Effector memory CD4-positive, alpha-beta T cell (primary cell): ENCODE results near the gene TTC21A.

ENCODE experiments used
- DNase-seq, 3 donors: peaks; one replicate each; pipeline ENCODE4 v3.0.0-alpha.2; 2020
- H3K27ac ChIP-seq: 2 replicates; pipeline ENCODE4 v1.7.0; 2013; ENCODE audit warnings: mild to moderate bottlenecking, low read length, moderate library complexity; ENCODE audit not compliant: insufficient read depth, poor library complexity, severe bottlenecking
- H3K27me3 ChIP-seq: replicated peaks from 2 replicates; pipeline ENCODE4 v1.7.0; 2013; ENCODE audit warnings: mild to moderate bottlenecking, low read length; ENCODE audit not compliant: insufficient read depth, control insufficient read depth, poor library complexity, severe bottlenecking
- H3K36me3 ChIP-seq: 2 replicates; pipeline ENCODE4 v1.7.0; 2013; ENCODE audit warnings: mild to moderate bottlenecking, low read length, moderate library complexity; ENCODE audit not compliant: control insufficient read depth, insufficient read depth
- H3K4me1 ChIP-seq: 2 replicates; pipeline ENCODE4 v1.7.0; 2013; ENCODE audit warnings: low read length, mild to moderate bottlenecking; ENCODE audit not compliant: control insufficient read depth, insufficient read depth, poor library complexity, severe bottlenecking
- H3K4me3 ChIP-seq: 2 replicates; pipeline ENCODE4 v1.7.0; 2013; ENCODE audit warnings: low read length, low read depth, mild to moderate bottlenecking; ENCODE audit not compliant: insufficient read depth, poor library complexity, severe bottlenecking
- H3K9me3 ChIP-seq: 2 replicates; pipeline ENCODE4 v1.7.0; 2013; ENCODE audit warnings: mild to moderate bottlenecking, low read length, moderate library complexity; ENCODE audit not compliant: control insufficient read depth

Gene TTC21A

GRCh38 chr3:39136533-39137434 lies 29.3 kb downstream of the TTC21A start:
- Histone ChIP-seq H3K4me3 (no peak overlapping the region), H3K27ac (no peak overlapping the region), H3K4me1 (no peaks in the 10 kb centered on the region), H3K9me3 (no peaks in the 10 kb centered on the region), H3K36me3 (peaks cover 19% of the 10 kb centered on the region), H3K27me3 (no peaks in the 10 kb centered on the region)
- DNase-seq, result no peak

GRCh38 chr3:39137435-39137936 lies 30.0 kb downstream of the TTC21A start:
- no peaks in the 10 kb centered on the region for H3K4me1 ChIP-seq
- no peak overlapping the region for H3K4me3 ChIP-seq
- no peaks in the 10 kb centered on the region for H3K9me3 ChIP-seq
- H3K27ac ChIP-seq, result no peak overlapping the region
- no peak for DNase-seq
- H3K27me3 ChIP-seq, result no peaks in the 10 kb centered on the region
- H3K36me3 ChIP-seq, result peaks cover 26% of the 10 kb centered on the region

- DNase-seq, result no peak
- Histone ChIP-seq H3K27me3 (no peaks in the 10 kb centered on the region), H3K36me3 (peaks cover 33% of the 10 kb centered on the region), H3K9me3 (no peaks in the 10 kb centered on the region), H3K4me3 (no peak overlapping the region), H3K4me1 (no peaks in the 10 kb centered on the region), H3K27ac (no peak overlapping the region)
Observed at GRCh38 chr3:39137991-39138803, 30.7 kb downstream of the TTC21A start.

- Histone ChIP-seq H3K27ac (no peak overlapping the region), H3K36me3 (peaks cover 40% of the 10 kb centered on the region), H3K9me3 (no peaks in the 10 kb centered on the region), H3K4me3 (no peak overlapping the region), H3K4me1 (no peaks in the 10 kb centered on the region), H3K27me3 (no peaks in the 10 kb centered on the region)
- DNase-seq, result no peak
Observed at GRCh38 chr3:39138804-39139415, 31.4 kb downstream of the TTC21A start.

GRCh38 chr3:39139442-39139841 lies 32.0 kb downstream of the TTC21A start:
- no peak for DNase-seq
- Histone ChIP-seq H3K27me3 (no peaks in the 10 kb centered on the region), H3K4me3 (no peak overlapping the region), H3K36me3 (peaks cover 46% of the 10 kb centered on the region), H3K4me1 (no peaks in the 10 kb centered on the region), H3K27ac (no peak overlapping the region), H3K9me3 (no peaks in the 10 kb centered on the region)

GRCh38 chr3:39140341-39140971 lies 33.0 kb downstream of the TTC21A start:
- DNase-seq, result no peak
- Histone ChIP-seq H3K4me3 (no peak overlapping the region), H3K27me3 (no peaks in the 10 kb centered on the region), H3K9me3 (no peaks in the 10 kb centered on the region), H3K4me1 (no peaks in the 10 kb centered on the region), H3K27ac (no peak overlapping the region), H3K36me3 (peaks cover 56% of the 10 kb centered on the region)

- peaks cover 6% of the 10 kb centered on the region for H3K4me1 ChIP-seq
- H3K9me3 ChIP-seq, result no peaks in the 10 kb centered on the region
- no peak overlapping the region for H3K4me3 ChIP-seq
- DNase-seq, result peak in 1 of 3 donors; percentile 10
- no peak overlapping the region for H3K27ac ChIP-seq
- H3K27me3 ChIP-seq, result no peaks in the 10 kb centered on the region
- H3K36me3 ChIP-seq, result peaks cover 65% of the 10 kb centered on the region
Observed at GRCh38 chr3:39141171-39141995, 33.9 kb downstream of the TTC21A start.

- no peak for DNase-seq
- Histone ChIP-seq H3K27me3 (no peaks in the 10 kb centered on the region), H3K9me3 (no peaks in the 10 kb centered on the region), H3K27ac (no peak overlapping the region), H3K36me3 (peaks cover 68% of the 10 kb centered on the region), H3K4me3 (no peak overlapping the region), H3K4me1 (peaks cover 13% of the 10 kb centered on the region)
Observed at GRCh38 chr3:39142067-39142466, 34.6 kb downstream of the TTC21A start.
